Measurements from ENCODE around the gene SLC12A7. TPM values are rescaled to one million over a fixed set of nuclear protein-coding genes. Genes with fewer than 3 reads are reported as not detected.

The SLC12A7 gene
- total RNA-seq, 1 donor from 2014 or later, result 147 TPM

GRCh38 chr5:1140818-1141189, 28.9 kb upstream of the SLC12A7 start:
- DNase-seq, result no peak
- Mint-ChIP-seq H3K36me3 (ENCODE audit: unreplicated experiment) (no peaks in the 10 kb centered on the region), H3K4me3 (ENCODE audit: unreplicated experiment) (no peak overlapping the region), H3K27ac (ENCODE audit: unreplicated experiment) (no peak overlapping the region), H3K4me1 (ENCODE audit: low read depth, unreplicated experiment) (peaks cover 12% of the 10 kb centered on the region), H3K9me3 (ENCODE audit: unreplicated experiment) (peaks cover 8% of the 10 kb centered on the region), H3K27me3 (ENCODE audit: unreplicated experiment) (peaks cover 6% of the 10 kb centered on the region)
- TF ChIP-seq CTCF (IDR thresholded peaks at IDR 0.05; ENCODE audit: partially characterized antibody, unreplicated experiment), result no peak

DNA sequence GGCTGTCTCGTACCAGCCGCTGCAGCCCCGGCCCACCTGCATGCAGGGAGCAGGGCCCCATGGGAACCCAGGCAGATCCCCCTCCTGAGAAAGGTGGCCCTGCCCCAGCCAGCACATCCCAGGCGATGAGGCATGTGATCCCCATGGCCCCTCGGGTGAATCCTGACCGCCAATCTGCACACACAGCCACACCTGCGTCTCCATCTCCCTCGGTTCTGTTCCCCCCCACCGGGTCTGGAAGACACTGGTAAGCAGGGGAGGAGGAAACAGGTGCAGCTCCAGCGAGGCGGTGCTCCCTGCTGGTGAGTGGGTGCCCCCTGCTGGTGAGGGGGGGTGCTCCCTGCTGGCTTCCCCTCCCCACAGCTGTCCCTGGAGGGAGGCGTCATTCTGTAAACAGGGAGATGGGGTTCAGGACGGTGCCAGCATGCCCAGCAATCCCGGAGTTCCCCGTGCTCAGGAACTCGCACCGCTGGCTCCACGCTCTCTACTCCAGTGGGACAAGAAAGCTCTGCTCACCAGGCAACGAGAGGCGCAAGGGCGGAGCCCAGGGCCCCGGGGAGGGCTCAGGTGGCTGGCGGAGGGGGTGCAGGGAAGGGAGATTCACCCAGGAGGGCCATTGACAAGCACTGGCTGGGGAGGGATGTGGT, 28.4 kb upstream of the SLC12A7 start:
- DNase-seq, result peak; percentile 76
- Mint-ChIP-seq H3K4me3 (ENCODE audit: unreplicated experiment) (no peak overlapping the region), H3K9me3 (ENCODE audit: unreplicated experiment) (peaks cover 9% of the 10 kb centered on the region), H3K27me3 (ENCODE audit: unreplicated experiment) (peaks cover 7% of the 10 kb centered on the region), H3K4me1 (ENCODE audit: low read depth, unreplicated experiment) (peaks cover 12% of the 10 kb centered on the region), H3K36me3 (ENCODE audit: unreplicated experiment) (no peaks in the 10 kb centered on the region), H3K27ac (ENCODE audit: unreplicated experiment) (no peak overlapping the region)
- peak; percentile 71 for TF ChIP-seq CTCF (IDR thresholded peaks at IDR 0.05; ENCODE audit: partially characterized antibody, unreplicated experiment)

GRCh38 chr5:1139331-1140170, 27.7 kb upstream of the SLC12A7 start:
- H3K27me3 Mint-ChIP-seq (ENCODE audit: unreplicated experiment), result peaks cover 8% of the 10 kb centered on the region
- H3K4me1 Mint-ChIP-seq (ENCODE audit: low read depth, unreplicated experiment), result peaks cover 12% of the 10 kb centered on the region
- DNase-seq, result no peak
- TF ChIP-seq CTCF (IDR thresholded peaks at IDR 0.05; ENCODE audit: partially characterized antibody, unreplicated experiment), result no peak
- peaks cover 9% of the 10 kb centered on the region for H3K9me3 Mint-ChIP-seq (ENCODE audit: unreplicated experiment)
- no peak overlapping the region for H3K4me3 Mint-ChIP-seq (ENCODE audit: unreplicated experiment)
- H3K27ac Mint-ChIP-seq (ENCODE audit: unreplicated experiment), result no peak overlapping the region
- H3K36me3 Mint-ChIP-seq (ENCODE audit: unreplicated experiment), result no peaks in the 10 kb centered on the region

DNA sequence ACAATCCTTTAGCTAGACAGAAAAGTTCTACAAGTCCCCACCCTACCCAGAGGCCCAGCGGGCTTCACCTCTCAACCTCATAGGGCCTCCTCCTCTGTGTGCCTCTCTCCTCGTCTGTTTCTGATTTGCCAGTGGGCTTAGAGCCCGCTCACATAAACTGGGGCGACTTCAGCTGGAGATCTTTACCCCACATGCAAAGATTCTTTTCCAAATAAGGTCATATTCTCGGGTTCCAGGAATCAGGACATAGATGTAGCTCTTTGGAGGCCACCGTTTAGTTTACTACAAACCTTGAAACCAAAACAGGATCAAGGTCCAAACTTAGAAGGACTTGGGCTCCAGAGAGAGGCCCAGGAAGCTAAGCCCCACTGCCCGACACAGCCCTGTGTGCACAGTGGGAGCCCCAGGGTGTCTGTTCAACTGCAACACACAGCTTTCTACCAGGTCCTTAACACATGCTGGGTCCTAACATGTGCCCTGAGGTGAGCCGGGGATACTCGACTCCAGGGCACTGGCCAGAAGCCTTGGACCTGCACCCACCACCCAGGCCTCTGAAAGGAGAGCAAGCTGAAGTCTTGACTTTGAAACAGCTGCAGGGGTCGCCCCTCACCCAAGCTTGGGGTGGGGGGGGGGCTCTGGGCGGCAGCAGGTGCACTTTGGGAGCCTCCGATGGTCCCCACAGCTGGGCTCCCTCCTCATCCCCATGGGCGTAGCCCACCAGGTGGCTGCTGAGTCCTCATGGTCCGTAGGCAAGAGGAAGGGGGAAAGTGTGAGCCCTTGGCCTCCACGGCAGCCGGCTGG, 26.8 kb upstream of the SLC12A7 start:
- Mint-ChIP-seq H3K27me3 (ENCODE audit: unreplicated experiment) (peaks cover 9% of the 10 kb centered on the region), H3K9me3 (ENCODE audit: unreplicated experiment) (peaks cover 9% of the 10 kb centered on the region), H3K36me3 (ENCODE audit: unreplicated experiment) (no peaks in the 10 kb centered on the region), H3K4me1 (ENCODE audit: low read depth, unreplicated experiment) (peaks cover 17% of the 10 kb centered on the region), H3K27ac (ENCODE audit: unreplicated experiment) (no peak overlapping the region), H3K4me3 (ENCODE audit: unreplicated experiment) (no peak overlapping the region)
- DNase-seq, result no peak
- no peak for TF ChIP-seq CTCF (IDR thresholded peaks at IDR 0.05; ENCODE audit: partially characterized antibody, unreplicated experiment)
